SK-N-SH treated with all-trans-retinoic acid at 6 μM for 48 hours (cell line): ENCODE measurements around the gene CCDC6.

Source experiments
- ATAC-seq: fragments of 200-7000 bp; cut with Tn5 transposase; 3 replicates; pipeline ENCODE4 v1.9.1; 2020; ENCODE audit warnings: mild to moderate bottlenecking, moderate library complexity
- ARNTL ChIP-seq: fragments of 450-650 bp; formaldehyde crosslinking; IDR thresholded peaks from 2 replicates; pipeline ENCODE4 v1.5.0; 2020; ENCODE audit warnings: low read depth, mild to moderate bottlenecking, moderate library complexity, borderline replicate concordance
- BACH2 ChIP-seq: fragments of 250-450 bp; sonication (Bioruptor Pico); IDR thresholded peaks from 2 replicates; pipeline ENCODE4 v1.9.0; 2021; ENCODE audit warnings: mild to moderate bottlenecking, borderline replicate concordance
- CREB5 ChIP-seq: fragments of 250-450 bp; sonication (Bioruptor Pico); IDR thresholded peaks from 2 replicates; pipeline ENCODE4 v1.5.1; 2020; ENCODE audit warnings: low read depth, mild to moderate bottlenecking, moderate library complexity
- CSDC2 ChIP-seq: fragments of 250-450 bp; sonication (Bioruptor Pico); IDR thresholded peaks from 2 replicates; pipeline ENCODE4 v1.5.0; 2020; ENCODE audit warnings: mild to moderate bottlenecking, moderate library complexity
- GLIS3 ChIP-seq: fragments of 250-450 bp; sonication (Bioruptor Pico); IDR thresholded peaks from 2 replicates; pipeline ENCODE4 v1.5.0; 2020; ENCODE audit warnings: mild to moderate bottlenecking, moderate library complexity
- ISL1 ChIP-seq: fragments of 250-450 bp; sonication (Bioruptor Pico); IDR thresholded peaks from 2 replicates; pipeline ENCODE4 v2.1.2; 2022; ENCODE audit warnings: mild to moderate bottlenecking, moderate library complexity
- OSR1 ChIP-seq: fragments of 250-450 bp; sonication (Bioruptor Pico); IDR thresholded peaks from 2 replicates; pipeline ENCODE4 v1.8.0; 2022; ENCODE audit warnings: moderate library complexity, mild to moderate bottlenecking, inconsistent platforms
- PPARA ChIP-seq: fragments of 250-450 bp; sonication (Bioruptor Pico); IDR thresholded peaks from 2 replicates; pipeline ENCODE4 v1.5.0; 2020; ENCODE audit warnings: mild to moderate bottlenecking, borderline replicate concordance
- RARB ChIP-seq: fragments of 250-450 bp; sonication (Bioruptor Pico); IDR thresholded peaks from 2 replicates; pipeline ENCODE4 v1.8.0; 2021; ENCODE audit warnings: mild to moderate bottlenecking, moderate library complexity
- SNAI2 ChIP-seq: fragments of 250-450 bp; sonication (Bioruptor Pico); IDR thresholded peaks from 2 replicates; pipeline ENCODE4 v1.5.0; 2020; ENCODE audit warnings: mild to moderate bottlenecking, moderate library complexity
- TCF4 ChIP-seq: fragments of 250-450 bp; sonication (Bioruptor Pico); IDR thresholded peaks from 2 replicates; pipeline ENCODE4 v1.8.0; 2021; ENCODE audit warnings: mild to moderate bottlenecking, moderate library complexity, borderline replicate concordance
- TOX ChIP-seq: fragments of 250-450 bp; sonication (Bioruptor Pico); IDR thresholded peaks from 2 replicates; pipeline ENCODE4 v1.8.0; 2021; ENCODE audit warnings: mild to moderate bottlenecking, moderate library complexity, borderline replicate concordance
- ZC3H10 ChIP-seq: fragments of 250-450 bp; sonication (Bioruptor Pico); IDR thresholded peaks from 2 replicates; pipeline ENCODE4 v1.5.1; 2021; ENCODE audit warnings: mild to moderate bottlenecking, moderate library complexity
- ZFP3 ChIP-seq: fragments of 250-450 bp; sonication (Bioruptor Pico); IDR thresholded peaks from 2 replicates; pipeline ENCODE4 v1.5.0; 2020; ENCODE audit warnings: mild to moderate bottlenecking, moderate library complexity
- ZFP30 ChIP-seq: fragments of 450-650 bp; formaldehyde crosslinking; IDR thresholded peaks from 2 replicates; pipeline ENCODE4 v1.5.0; 2022; ENCODE audit warnings: mild to moderate bottlenecking, moderate library complexity
- ZNF565 ChIP-seq: fragments of 450-650 bp; formaldehyde crosslinking; conservative IDR thresholded peaks from 2 replicates; pipeline ENCODE4 v1.5.0; 2020; ENCODE audit warnings: low read depth, mild to moderate bottlenecking, moderate library complexity
- ZNF70 ChIP-seq: fragments of 450-650 bp; formaldehyde crosslinking; IDR thresholded peaks from 2 replicates; pipeline ENCODE4 v1.5.0; 2020; ENCODE audit warnings: mild to moderate bottlenecking, moderate library complexity
- ZNF8 ChIP-seq: fragments of 450-650 bp; formaldehyde crosslinking; IDR thresholded peaks from 2 replicates; pipeline ENCODE4 v1.5.0; 2020; ENCODE audit warnings: mild to moderate bottlenecking, moderate library complexity
- TF ChIP-seq, protein P1 (sequence below): fragments of 250-450 bp; sonication (Bioruptor Pico); IDR thresholded peaks from 2 replicates; pipeline ENCODE4 v1.8.0; 2021; ENCODE audit warnings: low read depth, mild to moderate bottlenecking, moderate library complexity, borderline replicate concordance
- TF ChIP-seq, protein P2 (sequence below): fragments of 250-450 bp; sonication (Bioruptor Pico); IDR thresholded peaks from 2 replicates; pipeline ENCODE4 v1.5.1; 2021; ENCODE audit warnings: mild to moderate bottlenecking, moderate library complexity
- TF ChIP-seq, protein P3 (sequence below): fragments of 250-450 bp; sonication (Bioruptor Pico); IDR thresholded peaks from 2 replicates; pipeline ENCODE4 v1.8.0; 2020; ENCODE audit warnings: mild to moderate bottlenecking, moderate library complexity, borderline replicate concordance
- TF ChIP-seq, protein P4 (sequence below): fragments of 250-450 bp; sonication (Bioruptor Pico); IDR thresholded peaks from 2 replicates; pipeline ENCODE4 v1.5.0; 2020; ENCODE audit warnings: mild to moderate bottlenecking, moderate library complexity

Gene CCDC6

DNA sequence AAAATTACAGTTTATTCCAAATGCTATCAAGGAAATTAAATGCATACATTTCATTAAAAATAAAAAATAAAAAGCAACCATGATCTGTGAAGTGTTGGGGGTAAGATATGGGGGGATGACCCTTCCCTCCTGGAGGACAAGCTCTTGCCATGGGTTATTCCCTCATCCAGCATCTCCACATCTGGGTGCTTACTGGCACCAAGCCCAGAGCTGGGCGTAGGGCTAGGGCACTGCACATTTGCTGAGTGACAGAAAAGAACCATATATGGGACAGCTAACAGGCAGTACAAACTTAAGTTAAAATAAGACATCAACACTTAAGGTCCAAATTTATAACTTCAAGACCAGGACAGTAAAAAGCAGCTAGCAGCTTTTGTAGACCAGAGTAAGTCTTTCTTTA lies 10.2 kb downstream of the CCDC6 start:
- ATAC-seq: no peak
- TF ChIP-seq ZNF8 (CRISPR knock-in tag) (no peak), TOX (no peak), OSR1 (no peak), RARB (CRISPR knock-in tag) (no peak), ZFP30 (CRISPR knock-in tag) (no peak), ARNTL (CRISPR knock-in tag) (no peak), PPARA (CRISPR knock-in tag) (no peak), SNAI2 (CRISPR knock-in tag) (no peak), CREB5 (CRISPR knock-in tag) (no peak), ZC3H10 (CRISPR knock-in tag) (no peak), BACH2 (CRISPR knock-in tag) (no peak), GLIS3 (CRISPR knock-in tag) (no peak), ISL1 (CRISPR knock-in tag) (no peak), ZNF565 (no peak), CSDC2 (CRISPR knock-in tag) (no peak), TCF4 (CRISPR knock-in tag) (no peak)
- TF ChIP-seq, protein P1, sequence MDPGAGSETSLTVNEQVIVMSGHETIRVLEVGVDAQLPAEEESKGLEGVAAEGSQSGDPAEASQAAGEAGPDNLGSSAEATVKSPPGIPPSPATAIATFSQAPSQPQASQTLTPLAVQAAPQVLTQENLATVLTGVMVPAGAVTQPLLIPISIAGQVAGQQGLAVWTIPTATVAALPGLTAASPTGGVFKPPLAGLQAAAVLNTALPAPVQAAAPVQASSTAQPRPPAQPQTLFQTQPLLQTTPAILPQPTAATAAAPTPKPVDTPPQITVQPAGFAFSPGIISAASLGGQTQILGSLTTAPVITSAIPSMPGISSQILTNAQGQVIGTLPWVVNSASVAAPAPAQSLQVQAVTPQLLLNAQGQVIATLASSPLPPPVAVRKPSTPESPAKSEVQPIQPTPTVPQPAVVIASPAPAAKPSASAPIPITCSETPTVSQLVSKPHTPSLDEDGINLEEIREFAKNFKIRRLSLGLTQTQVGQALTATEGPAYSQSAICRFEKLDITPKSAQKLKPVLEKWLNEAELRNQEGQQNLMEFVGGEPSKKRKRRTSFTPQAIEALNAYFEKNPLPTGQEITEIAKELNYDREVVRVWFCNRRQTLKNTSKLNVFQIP: no peak
- TF ChIP-seq, protein P2, sequence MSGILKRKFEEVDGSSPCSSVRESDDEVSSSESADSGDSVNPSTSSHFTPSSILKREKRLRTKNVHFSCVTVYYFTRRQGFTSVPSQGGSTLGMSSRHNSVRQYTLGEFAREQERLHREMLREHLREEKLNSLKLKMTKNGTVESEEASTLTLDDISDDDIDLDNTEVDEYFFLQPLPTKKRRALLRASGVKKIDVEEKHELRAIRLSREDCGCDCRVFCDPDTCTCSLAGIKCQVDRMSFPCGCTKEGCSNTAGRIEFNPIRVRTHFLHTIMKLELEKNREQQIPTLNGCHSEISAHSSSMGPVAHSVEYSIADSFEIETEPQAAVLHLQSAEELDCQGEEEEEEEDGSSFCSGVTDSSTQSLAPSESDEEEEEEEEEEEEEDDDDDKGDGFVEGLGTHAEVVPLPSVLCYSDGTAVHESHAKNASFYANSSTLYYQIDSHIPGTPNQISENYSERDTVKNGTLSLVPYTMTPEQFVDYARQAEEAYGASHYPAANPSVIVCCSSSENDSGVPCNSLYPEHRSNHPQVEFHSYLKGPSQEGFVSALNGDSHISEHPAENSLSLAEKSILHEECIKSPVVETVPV (CRISPR knock-in tag): no peak
- TF ChIP-seq, protein P3, sequence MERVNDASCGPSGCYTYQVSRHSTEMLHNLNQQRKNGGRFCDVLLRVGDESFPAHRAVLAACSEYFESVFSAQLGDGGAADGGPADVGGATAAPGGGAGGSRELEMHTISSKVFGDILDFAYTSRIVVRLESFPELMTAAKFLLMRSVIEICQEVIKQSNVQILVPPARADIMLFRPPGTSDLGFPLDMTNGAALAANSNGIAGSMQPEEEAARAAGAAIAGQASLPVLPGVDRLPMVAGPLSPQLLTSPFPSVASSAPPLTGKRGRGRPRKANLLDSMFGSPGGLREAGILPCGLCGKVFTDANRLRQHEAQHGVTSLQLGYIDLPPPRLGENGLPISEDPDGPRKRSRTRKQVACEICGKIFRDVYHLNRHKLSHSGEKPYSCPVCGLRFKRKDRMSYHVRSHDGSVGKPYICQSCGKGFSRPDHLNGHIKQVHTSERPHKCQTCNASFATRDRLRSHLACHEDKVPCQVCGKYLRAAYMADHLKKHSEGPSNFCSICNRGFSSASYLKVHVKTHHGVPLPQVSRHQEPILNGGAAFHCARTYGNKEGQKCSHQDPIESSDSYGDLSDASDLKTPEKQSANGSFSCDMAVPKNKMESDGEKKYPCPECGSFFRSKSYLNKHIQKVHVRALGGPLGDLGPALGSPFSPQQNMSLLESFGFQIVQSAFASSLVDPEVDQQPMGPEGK (CRISPR knock-in tag): no peak

- TF ChIP-seq, protein P2 (CRISPR knock-in tag): no peak
- TF ChIP-seq RARB (CRISPR knock-in tag): no peak
- no peak for TF ChIP-seq GLIS3 (CRISPR knock-in tag)
- TF ChIP-seq ZFP3 (CRISPR knock-in tag): no peak
- no peak for TF ChIP-seq ZFP30 (CRISPR knock-in tag)
- TF ChIP-seq ZNF70: no peak
- TF ChIP-seq TCF4 (CRISPR knock-in tag): no peak
- no peak for TF ChIP-seq SNAI2 (CRISPR knock-in tag)
- TF ChIP-seq ZNF8 (CRISPR knock-in tag): no peak
- no peak for TF ChIP-seq ZNF565
- TF ChIP-seq, protein P4, sequence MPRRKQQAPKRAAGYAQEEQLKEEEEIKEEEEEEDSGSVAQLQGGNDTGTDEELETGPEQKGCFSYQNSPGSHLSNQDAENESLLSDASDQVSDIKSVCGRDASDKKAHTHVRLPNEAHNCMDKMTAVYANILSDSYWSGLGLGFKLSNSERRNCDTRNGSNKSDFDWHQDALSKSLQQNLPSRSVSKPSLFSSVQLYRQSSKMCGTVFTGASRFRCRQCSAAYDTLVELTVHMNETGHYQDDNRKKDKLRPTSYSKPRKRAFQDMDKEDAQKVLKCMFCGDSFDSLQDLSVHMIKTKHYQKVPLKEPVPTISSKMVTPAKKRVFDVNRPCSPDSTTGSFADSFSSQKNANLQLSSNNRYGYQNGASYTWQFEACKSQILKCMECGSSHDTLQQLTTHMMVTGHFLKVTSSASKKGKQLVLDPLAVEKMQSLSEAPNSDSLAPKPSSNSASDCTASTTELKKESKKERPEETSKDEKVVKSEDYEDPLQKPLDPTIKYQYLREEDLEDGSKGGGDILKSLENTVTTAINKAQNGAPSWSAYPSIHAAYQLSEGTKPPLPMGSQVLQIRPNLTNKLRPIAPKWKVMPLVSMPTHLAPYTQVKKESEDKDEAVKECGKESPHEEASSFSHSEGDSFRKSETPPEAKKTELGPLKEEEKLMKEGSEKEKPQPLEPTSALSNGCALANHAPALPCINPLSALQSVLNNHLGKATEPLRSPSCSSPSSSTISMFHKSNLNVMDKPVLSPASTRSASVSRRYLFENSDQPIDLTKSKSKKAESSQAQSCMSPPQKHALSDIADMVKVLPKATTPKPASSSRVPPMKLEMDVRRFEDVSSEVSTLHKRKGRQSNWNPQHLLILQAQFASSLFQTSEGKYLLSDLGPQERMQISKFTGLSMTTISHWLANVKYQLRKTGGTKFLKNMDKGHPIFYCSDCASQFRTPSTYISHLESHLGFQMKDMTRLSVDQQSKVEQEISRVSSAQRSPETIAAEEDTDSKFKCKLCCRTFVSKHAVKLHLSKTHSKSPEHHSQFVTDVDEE (CRISPR knock-in tag): no peak
- no peak for ATAC-seq
Measured at GRCh38 chr10:59895629-59896116, 10.7 kb downstream of the CCDC6 start.
